ENCODE results near the gene ANXA5.
"Not testable (repeated sequence)": the region's sequence is repeated elsewhere in the genome, so short reads cannot be mapped to it uniquely, and the experiment has no call there.

ANXA5 gene

GRCh38 chr4:121676345-121677075 lies 20.3 kb downstream of the ANXA5 start:
- no peak for DNase-seq

GRCh38 chr4:121675715-121676114 lies 21.1 kb downstream of the ANXA5 start:
- no peak for DNase-seq

DNA sequence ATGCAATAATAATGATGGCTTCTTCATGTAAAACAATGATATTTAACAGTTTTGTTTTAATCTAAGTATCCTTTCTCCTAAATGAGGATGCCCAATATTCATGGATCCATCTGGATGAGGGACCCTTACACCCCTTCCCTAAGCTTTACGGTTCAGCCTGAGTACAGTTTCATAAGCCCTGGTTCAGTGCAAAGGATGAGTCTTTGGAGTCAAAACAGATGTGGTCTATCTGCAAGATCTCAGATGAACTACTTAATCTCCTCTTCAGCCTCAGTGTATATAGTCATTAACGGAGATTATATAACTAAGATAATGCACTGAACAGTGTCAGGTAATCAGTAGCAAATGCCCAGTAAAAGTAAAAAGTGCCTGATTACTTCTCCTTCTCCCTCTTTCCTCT lies 22.1 kb downstream of the ANXA5 start:
- DNase-seq: no peak

GRCh38 chr4:121674191-121674590 lies 22.6 kb downstream of the ANXA5 start:
- no peak for DNase-seq

DNA sequence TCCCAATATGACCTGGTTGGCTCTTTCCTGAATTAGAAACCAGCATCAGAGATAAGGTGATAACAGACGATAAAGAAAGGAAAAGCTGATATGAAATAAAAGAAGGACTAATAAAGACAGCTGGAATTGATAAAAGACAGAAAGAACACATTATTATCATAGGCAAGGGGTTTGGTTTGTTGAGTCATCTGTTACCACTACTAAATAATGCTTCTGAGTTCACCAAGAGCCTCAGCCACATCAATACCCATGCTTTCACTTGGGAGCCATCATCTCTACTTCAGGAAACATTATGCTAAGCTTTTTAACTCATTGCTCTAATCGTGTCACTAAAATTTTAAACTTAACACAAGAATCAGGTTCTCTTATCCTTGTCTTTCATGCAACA lies 27.6 kb downstream of the ANXA5 start:
- DNase-seq: no peak

DNA sequence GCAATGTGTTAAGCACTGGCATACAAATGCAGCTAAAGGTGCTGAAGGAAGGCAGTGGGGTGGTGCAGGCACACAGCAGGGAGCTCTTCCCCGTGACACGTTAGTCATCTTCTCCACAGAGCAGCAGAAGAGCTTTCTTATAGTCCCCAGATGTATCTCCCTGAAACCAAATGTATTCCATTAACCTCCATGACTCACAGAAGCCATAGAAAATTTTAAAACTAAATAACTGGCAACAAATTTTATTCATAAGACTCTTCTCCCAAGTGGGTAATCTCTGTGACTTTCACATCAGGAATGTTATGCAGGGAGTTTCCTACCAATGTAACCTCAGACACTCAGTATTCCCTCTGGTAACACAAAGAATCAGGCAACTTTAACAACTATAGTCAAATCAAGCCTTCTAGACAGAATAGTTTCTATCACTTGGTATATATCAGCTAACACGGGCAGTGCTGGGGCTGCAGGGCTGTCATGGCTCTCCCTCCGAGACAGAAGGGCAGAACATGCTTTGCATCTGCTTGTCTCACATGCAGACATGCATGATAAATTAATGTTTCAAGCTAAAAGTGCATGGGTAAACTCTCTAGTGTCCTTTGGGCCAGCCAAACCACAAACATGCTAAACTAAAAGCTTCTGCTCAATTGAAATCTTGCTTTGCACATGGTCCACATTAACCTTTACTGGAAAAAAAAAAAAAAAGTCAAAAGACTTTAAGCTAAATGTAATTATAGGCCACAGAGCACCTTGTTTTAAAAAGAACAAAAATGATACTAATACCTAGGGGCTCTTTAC lies 28.2 kb downstream of the ANXA5 start:
- DNase-seq: no peak

DNA sequence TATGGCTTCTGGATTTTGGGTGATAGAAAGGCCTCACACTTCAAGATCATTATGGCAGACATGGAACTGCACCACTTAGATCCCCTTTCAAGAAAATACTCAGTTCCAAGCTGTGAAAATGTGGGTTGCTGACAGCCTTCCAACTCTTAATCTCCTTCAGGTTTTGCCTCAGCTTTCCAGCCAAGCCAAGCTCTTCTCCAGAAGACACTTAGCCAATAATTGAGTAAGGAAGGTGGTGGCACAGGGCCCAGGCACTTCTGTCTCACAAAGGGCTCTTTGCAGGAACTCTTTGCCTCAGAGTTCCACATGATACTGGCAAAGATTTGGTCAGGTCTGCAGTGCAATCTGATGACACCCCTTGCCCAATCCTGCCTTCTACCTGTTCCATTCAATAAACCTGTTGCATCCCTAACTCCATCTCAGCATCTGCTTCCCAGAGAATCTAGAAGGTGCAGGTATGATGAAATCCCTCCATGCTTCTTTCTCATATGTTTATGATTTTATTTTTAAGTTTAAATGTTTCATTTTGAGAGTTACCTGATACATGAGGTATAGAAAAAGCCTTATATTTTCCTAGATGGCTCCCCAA lies 30.6 kb downstream of the ANXA5 start:
- DNase-seq: no peak

- no peak for DNase-seq
Observed at GRCh38 chr4:121665371-121665770, 31.4 kb downstream of the ANXA5 start.

DNA sequence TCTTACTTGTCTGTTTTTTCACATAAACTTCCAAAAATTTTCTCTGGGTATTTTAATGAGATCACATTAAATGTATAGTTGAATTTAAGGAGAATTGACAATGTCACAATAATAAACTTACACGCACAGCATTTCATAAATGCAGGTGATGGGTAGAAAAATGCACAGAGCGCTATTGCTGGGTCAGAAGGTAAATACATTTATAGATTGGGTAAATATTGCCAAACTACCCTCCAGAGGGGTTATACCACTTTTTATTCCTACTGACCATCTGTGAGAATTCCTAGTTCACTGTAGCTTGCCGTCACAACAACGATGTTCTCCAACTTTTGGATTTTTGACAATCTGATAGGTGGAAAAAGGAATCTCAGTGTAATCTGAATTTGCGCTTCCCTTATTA lies 34.6 kb downstream of the ANXA5 start:
- DNase-seq: no peak

DNA sequence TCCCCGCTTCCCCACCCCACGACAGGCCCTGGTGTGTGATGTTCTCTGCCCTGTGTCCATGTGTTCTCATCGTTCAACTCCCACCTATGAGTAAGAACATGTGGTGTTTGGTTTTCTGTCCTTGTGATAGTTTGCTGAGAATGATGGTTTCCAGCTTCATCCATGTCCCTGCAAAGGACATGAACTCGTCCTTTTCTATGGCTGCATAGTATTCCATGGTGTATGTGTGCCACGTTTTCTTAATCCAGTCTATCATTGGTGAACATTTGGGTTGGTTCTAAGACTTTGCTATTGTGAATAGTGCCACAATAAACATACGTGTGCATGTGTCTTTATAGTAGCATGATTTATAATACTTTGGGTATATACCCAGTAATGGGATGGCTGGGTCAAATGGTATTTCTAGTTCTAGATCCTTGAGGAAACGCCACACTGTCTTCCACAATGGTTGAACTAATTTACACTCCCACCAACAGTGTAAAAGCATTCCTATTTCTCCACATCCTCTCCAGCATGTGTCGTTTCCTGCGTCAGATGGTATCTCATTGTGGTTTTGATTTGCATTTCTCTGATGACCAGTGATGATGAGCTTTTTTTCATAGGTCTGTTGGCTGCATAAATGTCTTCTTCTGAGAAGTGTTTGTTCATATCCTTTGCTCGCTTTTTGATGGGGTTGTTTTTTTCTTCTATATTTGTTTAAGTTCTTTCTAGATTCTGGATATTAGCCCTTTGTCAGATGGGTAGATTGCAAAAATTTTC lies 36.4 kb downstream of the ANXA5 start:
- DNase-seq: not testable (repeated sequence)

GRCh38 chr4:121658125-121658524 lies 38.7 kb downstream of the ANXA5 start:
- DNase-seq: no peak

DNA sequence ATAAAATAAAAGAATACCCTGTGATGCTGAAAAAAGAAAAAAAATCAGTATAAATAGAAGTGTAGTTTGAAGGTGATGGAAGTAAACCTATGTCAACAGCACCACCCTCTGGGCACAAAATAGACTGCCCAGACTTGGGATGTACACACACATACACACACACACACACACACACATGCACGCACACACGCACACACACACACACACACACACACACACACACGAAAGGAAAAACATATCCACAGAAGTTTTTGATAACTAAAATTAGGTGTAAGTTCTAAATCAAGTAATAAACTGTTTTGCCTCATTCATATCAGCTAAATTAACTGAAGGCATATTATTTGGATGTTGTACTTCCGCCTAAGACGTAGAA lies 40.5 kb downstream of the ANXA5 start:
- no peak for DNase-seq

DNA sequence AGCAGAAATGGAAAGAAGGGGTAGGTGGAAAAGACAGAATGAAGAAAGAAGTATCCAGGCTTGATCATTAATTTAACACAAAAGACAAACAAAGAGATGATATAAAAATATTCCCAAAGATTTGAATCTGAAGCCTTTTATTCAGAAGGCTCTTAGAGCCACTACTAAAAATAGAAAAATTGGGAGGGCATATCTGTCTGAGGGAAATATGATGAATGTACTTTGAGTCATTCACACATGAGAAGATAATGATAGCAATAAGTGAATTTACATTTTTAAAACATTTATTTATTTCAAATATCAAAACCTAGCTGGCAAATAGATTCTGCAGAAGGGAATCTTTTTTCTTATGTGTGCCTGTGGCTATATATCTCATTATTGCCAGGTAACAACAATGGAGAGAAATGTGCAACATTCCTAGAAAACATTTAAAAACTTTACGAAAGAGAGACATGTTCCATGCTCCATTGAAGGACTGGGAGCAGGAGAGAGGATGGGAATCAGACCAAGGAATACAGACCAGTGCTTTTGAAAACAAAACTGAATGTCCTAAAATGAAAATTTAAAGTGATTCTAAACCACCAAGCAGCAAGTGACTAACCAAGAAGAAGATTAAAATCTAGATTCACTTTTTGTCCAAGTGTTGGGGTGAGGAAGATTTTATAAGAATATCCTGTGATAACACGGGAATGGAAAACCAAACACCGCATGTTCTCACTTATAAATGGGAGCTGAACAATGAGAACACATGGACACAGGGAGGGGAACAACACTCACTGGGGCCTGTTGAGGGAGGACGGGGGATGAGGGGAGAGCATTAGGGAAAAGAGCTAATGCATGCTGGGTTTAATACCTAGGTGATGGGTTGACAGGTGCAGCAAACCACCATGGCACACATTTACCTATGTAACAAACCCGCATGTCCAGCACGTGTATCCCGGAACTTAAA lies 41.2 kb downstream of the ANXA5 start:
- DNase-seq: no peak

DNA sequence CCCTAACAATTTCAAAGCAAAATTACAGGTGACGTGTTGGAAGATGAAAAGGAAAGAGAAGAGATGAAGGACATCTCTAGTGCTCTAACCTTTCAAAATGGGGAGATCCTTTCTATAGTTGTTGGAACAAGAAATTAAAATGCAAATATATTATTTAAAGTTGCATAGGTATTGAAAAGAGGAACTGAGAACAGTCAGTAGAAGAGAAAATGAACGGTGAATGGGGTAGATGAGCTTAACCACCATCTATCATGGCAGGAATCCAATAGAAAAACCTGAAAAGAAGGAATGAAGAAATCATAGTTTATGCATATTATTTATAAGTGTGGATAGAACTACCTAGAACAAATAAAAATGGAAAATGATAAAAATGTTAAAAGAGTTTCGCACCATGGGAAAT lies 42.0 kb downstream of the ANXA5 start:
- no peak for DNase-seq

GRCh38 chr4:121653986-121654385 lies 42.8 kb downstream of the ANXA5 start:
- DNase-seq: no peak

DNA sequence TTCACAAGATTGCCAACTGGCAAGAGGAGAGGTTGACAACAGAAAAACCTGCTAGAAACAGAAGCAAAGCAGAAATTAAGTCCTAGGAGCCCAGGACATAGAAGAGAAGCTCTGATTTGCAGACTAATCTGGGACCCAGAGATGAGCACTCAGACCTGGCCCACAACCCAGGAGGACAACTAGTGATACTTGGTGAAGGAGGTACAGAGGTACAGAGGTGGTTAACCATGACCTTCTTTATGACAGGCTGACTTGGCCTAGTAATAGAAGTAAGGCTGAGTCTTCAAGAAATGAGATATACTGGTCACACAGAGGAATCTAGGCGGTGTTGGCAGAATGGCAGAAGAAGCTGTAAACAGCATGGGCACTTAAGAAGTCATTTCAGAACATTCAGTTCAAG lies 43.6 kb downstream of the ANXA5 start:
- DNase-seq: no peak

DNA sequence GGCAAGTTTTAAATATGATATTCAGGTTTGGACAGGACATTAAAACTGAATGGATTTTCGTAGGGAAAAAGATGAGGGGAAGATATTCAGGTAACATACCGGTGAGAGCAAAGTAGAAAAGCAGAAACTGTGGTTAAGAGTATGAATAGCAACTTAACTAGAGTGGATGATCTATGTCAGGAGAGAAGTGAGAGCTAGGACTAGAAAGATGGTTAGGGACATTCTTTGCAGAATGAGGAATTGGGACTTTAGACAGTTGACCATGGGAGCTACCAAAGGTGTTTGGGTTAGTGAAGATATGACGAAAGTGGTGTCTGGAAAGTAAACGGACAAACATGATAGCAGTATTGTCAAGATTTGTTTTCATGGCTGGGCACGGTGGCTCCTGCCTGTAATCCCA lies 45.2 kb downstream of the ANXA5 start:
- DNase-seq: no peak

GRCh38 chr4:121650741-121651140 lies 46.0 kb downstream of the ANXA5 start:
- no peak for DNase-seq

GRCh38 chr4:121648516-121648915 lies 48.3 kb downstream of the ANXA5 start:
- no peak for DNase-seq

DNA sequence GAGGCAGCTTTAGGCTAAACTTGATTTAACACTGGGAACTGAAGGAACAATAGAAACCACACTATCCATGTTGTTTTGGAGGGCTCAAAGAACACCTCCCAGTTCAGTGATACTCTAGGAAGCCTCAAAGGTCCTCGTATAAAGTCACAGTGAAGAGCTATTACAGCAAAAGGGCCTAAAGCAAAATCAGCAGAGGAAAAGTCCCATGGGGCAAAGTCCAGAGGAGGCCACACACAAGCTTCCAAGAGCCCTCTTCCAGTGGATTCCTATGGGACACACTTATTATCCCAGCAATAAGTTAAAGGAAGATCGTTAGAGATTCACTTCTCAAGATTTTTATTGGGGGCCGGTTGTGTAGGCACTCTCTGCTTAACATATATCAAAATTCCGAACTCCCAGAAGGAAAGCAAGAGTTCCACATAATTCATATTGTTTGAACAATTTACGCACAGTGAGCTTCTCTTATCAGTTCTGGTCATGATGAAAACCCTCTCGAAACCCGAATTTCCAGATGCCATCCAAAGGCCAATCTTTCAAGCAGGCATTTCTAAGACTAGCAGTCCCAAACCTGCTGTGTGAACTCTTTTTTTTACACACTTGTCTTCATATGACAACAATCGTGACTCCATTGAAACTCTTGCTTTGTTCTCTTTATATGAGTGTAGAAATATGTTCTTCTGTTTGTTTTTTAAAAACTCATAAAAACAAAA lies 53.7 kb downstream of the ANXA5 start:
- no peak for DNase-seq

DNA sequence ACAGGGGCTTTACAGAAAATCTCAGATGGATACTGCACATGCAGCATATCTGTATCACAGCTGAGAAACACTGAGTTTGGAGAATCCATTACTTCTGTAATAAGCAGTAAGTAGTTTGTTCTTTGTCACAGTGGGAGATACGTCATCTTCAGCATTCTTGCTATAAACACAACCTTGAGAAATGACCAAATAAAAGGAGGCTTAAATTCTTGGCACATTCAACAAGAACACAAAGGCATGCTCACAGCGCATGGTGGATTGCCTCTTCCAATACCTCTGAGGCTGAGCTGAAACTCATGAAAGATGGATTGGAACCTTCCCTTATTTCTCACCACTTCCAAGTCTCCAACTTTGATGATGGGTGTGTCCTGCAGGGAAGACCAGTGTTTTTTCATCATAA lies 54.5 kb downstream of the ANXA5 start:
- no peak for DNase-seq

DNA sequence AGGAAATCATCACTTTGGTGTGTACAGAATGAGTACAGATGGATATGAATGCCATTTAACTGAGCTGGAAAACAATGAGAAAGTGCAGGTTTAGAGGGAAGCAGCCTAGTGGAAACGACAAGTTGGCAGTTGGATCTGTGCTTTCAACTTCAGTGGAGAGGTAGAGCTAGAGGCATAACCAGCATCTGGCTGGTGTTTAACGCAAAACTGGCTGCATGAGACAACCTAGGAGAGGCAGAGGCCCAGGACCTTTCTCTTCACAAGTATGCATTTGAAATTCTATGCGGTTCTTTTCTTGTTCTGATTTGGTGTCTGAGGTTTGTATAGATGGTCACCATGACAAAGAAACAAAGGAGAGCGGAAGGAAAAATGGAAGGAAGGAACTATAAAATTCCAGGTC lies 63.1 kb downstream of the ANXA5 start:
- no peak for DNase-seq
